ENCODE measurements around the gene SLC8B1.

- no peak for TF ChIP-seq POLR2A (IDR thresholded peaks at IDR 0.05)
- TF ChIP-seq CTCF (IDR thresholded peaks at IDR 0.05): no peak
- TF ChIP-seq EP300 (IDR thresholded peaks at IDR 0.05): no peak
These were observed 46.3 kb upstream of the SLC8B1 start for GRCh38 chr12:113381220-113381619.
